HCT116 (cell line): ENCODE data around the gene MAP3K12. TPM values are rescaled to one million over a fixed set of nuclear protein-coding genes. Genes with fewer than 3 reads are reported as not detected.

Source experiments
- total RNA-seq: library from RNA; stranded (reverse); gene quantifications from one replicate; pipeline ENCODE4 v1.2.1, GENCODE V29; 2021; ENCODE audit not compliant: unreplicated experiment

Gene MAP3K12
- total RNA-seq, 1 experiment from 2014 or later, result 16.3 TPM

Other genes starting within 250 kb of the MAP3K12 start
- gene ESPL1, start 231.2 kb downstream of the MAP3K12 start, total RNA-seq, result 50.3 TPM
- gene PFDN5, start 203.9 kb downstream of the MAP3K12 start, total RNA-seq, result 318 TPM
- 104 TPM for gene MYG1, start 199.8 kb downstream of the MAP3K12 start, total RNA-seq
- 87.9 TPM for gene AAAS, start 177.8 kb downstream of the MAP3K12 start, total RNA-seq
- gene SP7, start 163.1 kb downstream of the MAP3K12 start, total RNA-seq, result not detected
- 96.8 TPM for gene SP1, start 119.3 kb downstream of the MAP3K12 start, total RNA-seq
- not detected for gene AMHR2, start 75.6 kb downstream of the MAP3K12 start, total RNA-seq
- gene PRR13, start 57.7 kb downstream of the MAP3K12 start, total RNA-seq, result 216 TPM
- gene PCBP2, start 47.4 kb downstream of the MAP3K12 start, total RNA-seq, result 856 TPM
- gene TARBP2, start 1.8 kb upstream of the MAP3K12 start, total RNA-seq, result 40.1 TPM
- gene NPFF, start 8.0 kb upstream of the MAP3K12 start, total RNA-seq, result not detected
- 24.0 TPM for gene ATF7, start 126.9 kb upstream of the MAP3K12 start, total RNA-seq
- 304 TPM for gene ATP5MC2, start 176.6 kb upstream of the MAP3K12 start, total RNA-seq
- 42.6 TPM for gene CALCOCO1, start 228.0 kb upstream of the MAP3K12 start, total RNA-seq